H1 (cell line): ENCODE measurements around the gene FLT4. TPM values are rescaled to one million over a fixed set of nuclear protein-coding genes. Genes with fewer than 3 reads are reported as not detected.

Experiments used
- CTCF ChIA-PET: fragments of 300-600 bp; sonication (Branson Sonifier 250); formaldehyde crosslinking; loops from one replicate; lab custom pipeline; 2021; ENCODE audit not compliant: partially characterized antibody; lab: Charles Lee
- POLR2A ChIA-PET: fragments of 300-600 bp; sonication (Branson Sonifier 250); formaldehyde crosslinking; loops from one replicate; lab custom pipeline; 2021; ENCODE audit warnings: inconsistent platforms; ENCODE audit not compliant: partially characterized antibody; lab: Charles Lee
- DNase-seq, 2 experiments: peaks; one replicate each; pipeline versions ENCODE4 v3.0.0 to v3.0.0-alpha.2; 2010 to 2022; ENCODE audit warnings: low spot score in 2 of 2, low read depth in 1 of 2, mixed read lengths in 1 of 2
- FAIRE-seq: peaks from 2 replicates; lab custom pipeline; 2011; peaks lifted over from hg19 to GRCh38; lab: Jason Lieb, UNC
- H2AFZ ChIP-seq: 2 replicates; pipeline ENCODE4 v1.8.1; 2012; ENCODE audit warnings: low read length, inconsistent platforms
- H2AK5ac ChIP-seq: 2 replicates; pipeline ENCODE4 v1.6.1; 2013; ENCODE audit warnings: low read depth, low read length
- H2BK120ac ChIP-seq: replicated peaks from 2 replicates; pipeline ENCODE3; 2013; ENCODE audit warnings: low read depth, low read length, inconsistent platforms
- H2BK12ac ChIP-seq: 2 replicates; pipeline ENCODE4 v1.6.1; 2013; ENCODE audit warnings: low read depth, low read length
- H2BK15ac ChIP-seq: 2 replicates; pipeline ENCODE4 v1.6.1; 2013; ENCODE audit warnings: low read length
- H2BK20ac ChIP-seq: 2 replicates; pipeline ENCODE4 v1.6.1; 2013; ENCODE audit warnings: low read length
- H2BK5ac ChIP-seq: 2 replicates; pipeline ENCODE4 v1.6.1; 2013; ENCODE audit warnings: low read depth, low read length
- H3K14ac ChIP-seq: 2 replicates; pipeline ENCODE4 v1.6.1; 2013; ENCODE audit warnings: inconsistent platforms; ENCODE audit not compliant: insufficient read length
- H3K18ac ChIP-seq: 2 replicates; pipeline ENCODE4 v1.6.1; 2013; ENCODE audit warnings: low read length; ENCODE audit errors: extremely low read depth
- H3K23ac ChIP-seq: 2 replicates; pipeline ENCODE4 v1.6.1; 2013; ENCODE audit warnings: inconsistent platforms; ENCODE audit not compliant: insufficient read length
- H3K23me2 ChIP-seq: 2 replicates; pipeline ENCODE4 v1.6.1; 2013; ENCODE audit warnings: low read depth, low read length
- H3K27ac ChIP-seq: 2 replicates; pipeline ENCODE4 v1.6.1; 2011; ENCODE audit warnings: low read depth, low read length, inconsistent platforms
- H3K27me3 ChIP-seq, 4 experiments: replicated peaks in 1 of 4; 1 replicate in 1 of 4; 2 replicates in 3 of 4; pipeline versions ENCODE4 v1.6.1 to v1.8.1; 2011 to 2013; ENCODE audit warnings: low read length in 3 of 4, mild to moderate bottlenecking in 3 of 4, inconsistent platforms in 2 of 4, mixed read lengths in 2 of 4, moderate library complexity in 1 of 4; ENCODE audit not compliant: control insufficient read depth in 3 of 4, insufficient read depth in 3 of 4; ENCODE audit errors: extremely low read depth in 1 of 4
- H3K36me3 ChIP-seq, 4 experiments: 2 replicates each; pipeline versions ENCODE4 v1.6.1 to v1.8.1; 2011 to 2013; ENCODE audit warnings: mild to moderate bottlenecking in 4 of 4, low read length in 3 of 4, moderate library complexity in 2 of 4, control low read depth in 1 of 4, inconsistent platforms in 1 of 4; ENCODE audit not compliant: insufficient read depth in 4 of 4, control insufficient read depth in 2 of 4
- H3K4ac ChIP-seq: replicated peaks from 2 replicates; pipeline ENCODE3; 2013; ENCODE audit warnings: low read length, low read depth, mixed read lengths, inconsistent platforms; ENCODE audit not compliant: insufficient read length
- H3K4me1 ChIP-seq, 4 experiments: replicated peaks in 1 of 4; 1 replicate in 1 of 4; 2 replicates in 3 of 4; pipeline versions ENCODE4 v1.6.1 to v1.8.1; 2011 to 2013; ENCODE audit warnings: low read length in 3 of 4, inconsistent platforms in 2 of 4, mixed read lengths in 1 of 4; ENCODE audit not compliant: insufficient read depth in 4 of 4, control insufficient read depth in 3 of 4
- H3K4me2 ChIP-seq, 2 experiments: 2 replicates each; pipeline versions ENCODE4 v1.6.1 to v1.8.1; 2011 to 2013; ENCODE audit warnings: low read depth in 2 of 2, low read length in 2 of 2, control low read depth in 1 of 2, inconsistent platforms in 1 of 2, mild to moderate bottlenecking in 1 of 2; ENCODE audit not compliant: insufficient read depth in 1 of 2
- H3K4me3 ChIP-seq, 4 experiments: fragments of 200-600, 300-600 bp in 1 of 4; sonication (generic), shearing (Covaris generic), sonication (Bioruptor Twin) in 1 of 4; 2 replicates each; pipeline versions ENCODE4 v1.5.1 to v1.8.1; 2011 to 2016; ENCODE audit warnings: low read length in 4 of 4, low read depth in 3 of 4, control low read depth in 2 of 4, inconsistent platforms in 2 of 4, mild to moderate bottlenecking in 2 of 4, mixed read lengths in 1 of 4, moderate library complexity in 1 of 4; ENCODE audit not compliant: insufficient read depth in 2 of 4; ENCODE audit errors: extremely low read depth in 1 of 4
- H3K56ac ChIP-seq: replicated peaks from 2 replicates; pipeline ENCODE3; 2013; ENCODE audit warnings: low read depth, mild to moderate bottlenecking, mixed read lengths, low read length, inconsistent platforms; ENCODE audit not compliant: insufficient read length
- H3K79me1 ChIP-seq: 2 replicates; pipeline ENCODE4 v1.6.1; 2013; ENCODE audit warnings: low read depth, low read length, control low read depth
- H3K79me2 ChIP-seq, 2 experiments: 2 replicates each; pipeline versions ENCODE4 v1.6.1 to v1.8.1; 2012 to 2013; ENCODE audit warnings: low read length in 2 of 2, mild to moderate bottlenecking in 2 of 2, inconsistent platforms in 1 of 2; ENCODE audit not compliant: insufficient read depth in 2 of 2, control insufficient read depth in 1 of 2
- H3K9ac ChIP-seq, 4 experiments: replicated peaks in 1 of 4; 1 replicate in 1 of 4; 2 replicates in 3 of 4; pipeline versions ENCODE4 v1.6.1 to v1.8.1; 2011 to 2013; ENCODE audit warnings: low read depth in 3 of 4, low read length in 3 of 4, control low read depth in 2 of 4, mild to moderate bottlenecking in 2 of 4, moderate library complexity in 2 of 4, inconsistent platforms in 1 of 4; ENCODE audit errors: extremely low read depth in 1 of 4
- H3K9me3 ChIP-seq, 2 experiments: 2 replicates each; pipeline versions ENCODE4 v1.6.1 to v1.8.1; 2012 to 2013; ENCODE audit warnings: mild to moderate bottlenecking in 2 of 2, moderate library complexity in 2 of 2, control low read depth in 1 of 2, inconsistent platforms in 1 of 2, low read depth in 1 of 2, low read length in 1 of 2, mixed read lengths in 1 of 2; ENCODE audit not compliant: insufficient read depth in 2 of 2
- H4K20me1 ChIP-seq, 2 experiments: replicated peaks in 1 of 2; 2 replicates each; pipeline versions ENCODE3 to v1.8.1; 2011 to 2013; ENCODE audit warnings: inconsistent platforms in 2 of 2, low read length in 2 of 2, mild to moderate bottlenecking in 1 of 2; ENCODE audit not compliant: insufficient read depth in 2 of 2, control insufficient read depth in 1 of 2
- H4K5ac ChIP-seq: 2 replicates; pipeline ENCODE4 v1.6.1; 2013; ENCODE audit warnings: low read length, low read depth, mixed read lengths, inconsistent platforms; ENCODE audit not compliant: insufficient read length
- H4K8ac ChIP-seq: 2 replicates; pipeline ENCODE4 v1.8.0; 2013; ENCODE audit warnings: mild to moderate bottlenecking, moderate library complexity, low read length, inconsistent platforms; ENCODE audit not compliant: insufficient read depth; ENCODE audit errors: extremely low read depth
- H4K91ac ChIP-seq: replicated peaks from 2 replicates; pipeline ENCODE3; 2013; ENCODE audit warnings: low read length, mixed read lengths, inconsistent platforms; ENCODE audit not compliant: insufficient read length
- BRCA1 ChIP-seq: IDR thresholded peaks from 2 replicates; pipeline ENCODE4 v1.6.1; 2012; ENCODE audit warnings: low read depth, low read length, improper control_type of control experiment
- CHD1 ChIP-seq: IDR thresholded peaks from 2 replicates; pipeline ENCODE4 v1.6.1; 2012; ENCODE audit warnings: low read depth, low read length, improper control_type of control experiment
- CREB1 ChIP-seq: IDR thresholded peaks from 2 replicates; pipeline ENCODE4 v1.6.1; 2012; ENCODE audit warnings: inconsistent platforms
- NRF1 ChIP-seq: IDR thresholded peaks from 2 replicates; pipeline ENCODE4 v1.6.1; 2011; ENCODE audit warnings: mild to moderate bottlenecking, low read depth, low read length, improper control_type of control experiment
- PHF8 ChIP-seq: fragments of 200-600 bp; sonication (generic); conservative IDR thresholded peaks from 2 replicates; pipeline ENCODE4 v1.7.1; 2012; ENCODE audit warnings: low read depth, mild to moderate bottlenecking, inconsistent platforms, low read length, moderate library complexity
- RNF2 ChIP-seq: fragments of 200-900, 300-1000 bp; sonication (generic); IDR thresholded peaks from 2 replicates; pipeline ENCODE4 v1.7.1; 2016; ENCODE audit warnings: borderline replicate concordance, low read depth, mild to moderate bottlenecking, antibody characterized with exemption, low read length; ENCODE audit not compliant: poor library complexity, severe bottlenecking; ENCODE audit errors: missing control alignments
- RXRA ChIP-seq: IDR thresholded peaks from 2 replicates; pipeline ENCODE4 v1.6.1; 2011; ENCODE audit warnings: low read depth, mild to moderate bottlenecking, low read length, moderate library complexity; ENCODE audit not compliant: insufficient read depth
- SAP30 ChIP-seq: fragments of 300-600 bp; sonication (generic); IDR thresholded peaks from 2 replicates; pipeline ENCODE4 v1.7.1; 2012; ENCODE audit warnings: low read length, moderate library complexity, mild to moderate bottlenecking, inconsistent platforms; ENCODE audit not compliant: insufficient read depth, insufficient replicate concordance
- SIRT6 ChIP-seq: IDR thresholded peaks from one replicate; pipeline ENCODE4 v1.7.1; 2012; ENCODE audit warnings: low read length, inconsistent platforms
- SIX5 ChIP-seq: IDR thresholded peaks from 2 replicates; pipeline ENCODE4 v1.6.1; 2011; ENCODE audit warnings: mild to moderate bottlenecking, low read depth, low read length
- WGBS, 2 experiments: shearing (Covaris generic) in 1 of 2; methylation state at CpG; one replicate each; pipeline versions ENCODE4 v1.1.6 to v1.1.7; 2013 to 2015; ENCODE audit warnings: low lambda C conversion rate in 2 of 2, mixed read lengths in 2 of 2, inconsistent platforms in 1 of 2, low coverage in 1 of 2, missing lambda C conversion rate in 1 of 2; ENCODE audit not compliant: insufficient replicate concordance in 2 of 2, insufficient coverage in 1 of 2, insufficient read length in 1 of 2; ENCODE audit errors: extremely low coverage in 1 of 2, missing lambda C conversion rate in 1 of 2; 5-methylcytosine and 5-hydroxymethylcytosine counted together
- polyA plus RNA-seq, 7 experiments: library from polyadenylated mRNA; depleted of rRNA in 3 of 7; stranded (reverse) in 5 of 7; unstranded in 2 of 7; fragments of >200 nt in 5 of 7; fragments of 200-250 nt in 2 of 7; gene quantifications; 1 replicate in 5 of 7; 2 replicates in 1 of 7; 4 replicates in 1 of 7; pipeline versions ENCODE4 v1.2.1 to v1.2.3, GENCODE V29; 2011 to 2013; ENCODE audit warnings: missing spikeins in 2 of 7, mixed read lengths in 2 of 7
- total RNA-seq: library from RNA; stranded (reverse); fragmentation: NEBNext Ultra II Directional; extraction: Animal tissue kit (Norgen Biotek cat#: 25700); gene quantifications from 2 replicates; pipeline ENCODE4 v1.2.1, GENCODE V29; 2021
- TF ChIP-seq, protein P1 (sequence below): IDR thresholded peaks from 2 replicates; pipeline ENCODE4 v1.6.1; 2012; ENCODE audit warnings: inconsistent platforms
- TF ChIP-seq, protein P2 (sequence below): IDR thresholded peaks from 2 replicates; pipeline ENCODE4 v1.6.1; 2012; ENCODE audit warnings: inconsistent platforms
- TF ChIP-seq, protein P3 (sequence below): IDR thresholded peaks from 2 replicates; pipeline ENCODE4 v1.6.1; 2011; ENCODE audit warnings: low read depth, mild to moderate bottlenecking, low read length; ENCODE audit not compliant: insufficient read depth

The FLT4 gene
- total and polyA plus RNA-seq, 2 of the 8 experiments (the other 6 are each of a cell fraction or from before 2014, with no cell fraction given), result 6.5 to 7.7 TPM

DNA sequence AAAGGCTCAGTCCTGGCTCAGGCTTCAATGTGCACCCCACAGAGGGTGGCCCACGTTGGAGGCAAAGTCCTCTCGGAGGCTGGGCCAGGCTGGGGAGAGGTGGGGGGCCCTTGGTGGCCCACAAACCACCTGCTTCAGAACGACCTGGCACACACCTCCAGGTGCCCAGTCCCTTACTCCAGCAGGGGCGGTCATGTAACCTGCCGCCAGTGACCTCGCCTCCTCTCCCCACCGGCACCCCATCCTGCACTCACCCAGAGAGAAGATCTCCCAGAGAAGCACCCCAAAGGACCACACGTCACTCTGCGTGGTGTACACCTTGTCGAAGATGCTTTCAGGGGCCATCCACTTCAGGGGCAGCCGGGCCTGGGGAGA is 35.6 kb downstream of the FLT4 start:
- POLR2A ChIA-PET, result interaction anchor here (1.0 kb wide), 1 partner anchor 10 kb away, joined by 3 read pairs; no protein-coding TSS in a partner anchor
- Histone ChIP-seq H3K36me3 (no peaks in the 10 kb centered on the region), H3K4ac (no peak overlapping the region), H3K18ac (no peak overlapping the region), H4K20me1 (peaks cover 0 to 1% of the 10 kb centered on the region in 2 experiments), H3K4me2 (no peak overlapping the region), H3K27ac (no peak overlapping the region), H4K91ac (no peak overlapping the region), H2BK12ac (no peak overlapping the region), H2BK20ac (no peak overlapping the region), H3K4me3 (no peak overlapping the region), H3K56ac (no peak overlapping the region), H3K79me1 (no peaks in the 10 kb centered on the region), H3K79me2 (no peaks in the 10 kb centered on the region), H3K27me3 (peaks cover 0 to 12% (median 6%) of the 10 kb centered on the region in 4 experiments; a peak in 5 of 7 replicates), H2BK120ac (no peak overlapping the region), H3K9me3 (no peaks in the 10 kb centered on the region), H3K4me1 (no peaks in the 10 kb centered on the region; a peak in 1 of 7 replicates), H3K9ac (no peak overlapping the region), H2BK15ac (no peak overlapping the region), H4K5ac (no peak overlapping the region), H2AK5ac (no peak overlapping the region), H3K14ac (no peak overlapping the region), H4K8ac (no peak overlapping the region), H3K23ac (no peak overlapping the region), H2AFZ (no peak overlapping the region), H2BK5ac (no peak overlapping the region), H3K23me2 (peaks cover 3% of the 10 kb centered on the region; the same call in 1 of the 2 replicates)
- no peak for FAIRE-seq
- CTCF ChIA-PET, result interaction anchor here (1.0 to 2.0 kb wide), 2 partner anchors 8 to 11 kb away, joined by 3 to 5 read pairs; no protein-coding TSS in a partner anchor
- 86% methylated on average over 11 of the region's 11 CpGs; no CpG with 5 or more reads in 1 of the 2 experiments for WGBS, 2 experiments
- DNase-seq, result no peak
- TF ChIP-seq, protein P1, sequence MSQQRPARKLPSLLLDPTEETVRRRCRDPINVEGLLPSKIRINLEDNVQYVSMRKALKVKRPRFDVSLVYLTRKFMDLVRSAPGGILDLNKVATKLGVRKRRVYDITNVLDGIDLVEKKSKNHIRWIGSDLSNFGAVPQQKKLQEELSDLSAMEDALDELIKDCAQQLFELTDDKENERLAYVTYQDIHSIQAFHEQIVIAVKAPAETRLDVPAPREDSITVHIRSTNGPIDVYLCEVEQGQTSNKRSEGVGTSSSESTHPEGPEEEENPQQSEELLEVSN, result no peak
- TF ChIP-seq PHF8 (no peak), RXRA (no peak), NRF1 (no peak), CREB1 (no peak), SIRT6 (no peak), SAP30 (no peak), SIX5 (no peak), RNF2 (no peak), BRCA1 (no peak), CHD1 (no peak)
- TF ChIP-seq, protein P2, sequence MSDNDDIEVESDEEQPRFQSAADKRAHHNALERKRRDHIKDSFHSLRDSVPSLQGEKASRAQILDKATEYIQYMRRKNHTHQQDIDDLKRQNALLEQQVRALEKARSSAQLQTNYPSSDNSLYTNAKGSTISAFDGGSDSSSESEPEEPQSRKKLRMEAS, result no peak
- TF ChIP-seq, protein P3, sequence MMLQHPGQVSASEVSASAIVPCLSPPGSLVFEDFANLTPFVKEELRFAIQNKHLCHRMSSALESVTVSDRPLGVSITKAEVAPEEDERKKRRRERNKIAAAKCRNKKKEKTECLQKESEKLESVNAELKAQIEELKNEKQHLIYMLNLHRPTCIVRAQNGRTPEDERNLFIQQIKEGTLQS, result no peak
